Activated T-helper 2 cell treated with anti-CD3 and anti-CD28 coated beads, Interferon-gamma antibody, Interleukin-2, Interleukin-4, amounts not matched to agents 10 μg/mL and 5 μg/mL and 100 μg/mL, durations not matched to agents 14 hours and 24 hours and 36 hours (primary cell): ENCODE measurements around the gene FOXN1. TPM values are rescaled to one million over a fixed set of nuclear protein-coding genes. Genes with fewer than 3 reads are reported as not detected.

Source experiments
- DNase-seq: peaks from one replicate; pipeline ENCODE4 v3.0.0; 2021; ENCODE audit warnings: low spot score
- H3K27ac Mint-ChIP-seq: one replicate; pipeline ENCODE4 v1.8.0; 2021; ENCODE audit warnings: mixed read lengths
- H3K27me3 Mint-ChIP-seq: one replicate; pipeline ENCODE4 v1.8.0; 2021; ENCODE audit warnings: low read depth, mixed read lengths
- H3K36me3 Mint-ChIP-seq: one replicate; pipeline ENCODE4 v1.8.0; 2021; ENCODE audit warnings: low read depth, mixed read lengths
- H3K4me1 Mint-ChIP-seq: one replicate; pipeline ENCODE4 v1.8.0; 2021; ENCODE audit warnings: low read depth, mixed read lengths
- H3K4me3 Mint-ChIP-seq: one replicate; pipeline ENCODE4 v1.8.0; 2021; ENCODE audit warnings: low read depth, mild to moderate bottlenecking, moderate library complexity, mixed read lengths
- H3K9me3 Mint-ChIP-seq: one replicate; pipeline ENCODE4 v1.8.0; 2021; ENCODE audit warnings: mixed read lengths
- intact Hi-C: fragments of 100-400 bp; cut with micrococcal nuclease; formaldehyde crosslinking; loops from one replicate; pipeline ENCODE4 v1.15.1; 2023
- total RNA-seq: library from RNA; stranded (reverse); gene quantifications from 2 replicates; pipeline ENCODE4 v1.2.3, GENCODE V29; 2022

The FOXN1 gene
- total RNA-seq, 1 donor from 2014 or later: not detected

DNA sequence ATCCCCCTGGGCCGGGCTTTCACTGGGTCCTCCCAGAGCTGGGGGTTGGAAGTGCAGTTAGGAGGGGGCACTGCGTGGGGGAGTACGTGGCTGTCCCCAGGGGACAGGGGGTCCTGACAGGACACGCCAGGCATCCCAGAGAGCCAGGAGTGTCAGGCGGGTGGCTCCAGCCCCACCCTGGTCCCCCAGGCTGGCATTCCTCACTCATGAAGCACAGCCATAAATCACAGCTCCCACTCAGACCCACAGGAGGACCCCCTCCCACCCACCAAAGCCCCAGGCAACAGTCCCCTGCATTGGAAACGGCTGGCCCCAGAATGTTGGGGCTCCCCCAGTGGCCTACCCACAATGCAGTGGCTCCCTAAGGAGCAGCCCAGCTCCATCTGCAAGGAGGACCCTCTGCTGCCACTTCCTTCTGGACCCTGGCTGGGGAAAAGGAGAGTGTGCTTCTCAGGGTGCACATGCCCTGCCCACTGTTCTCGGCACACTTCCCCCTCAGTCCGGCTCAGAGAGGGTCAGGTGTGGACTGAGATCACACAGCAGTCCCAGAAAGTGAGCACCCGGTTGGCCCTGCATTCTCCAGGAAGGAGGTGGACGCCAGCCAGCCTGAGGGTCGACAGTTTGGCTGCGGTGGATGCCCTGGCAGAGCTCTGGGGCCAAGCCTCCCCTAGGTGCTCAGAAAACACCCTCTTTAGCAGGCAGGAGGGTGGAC is 7.3 kb upstream of the FOXN1 start:
- H3K9me3 Mint-ChIP-seq: no peaks in the 10 kb centered on the region
- H3K27ac Mint-ChIP-seq: no peak overlapping the region
- DNase-seq: no peak
- H3K27me3 Mint-ChIP-seq: no peaks in the 10 kb centered on the region
- no peaks in the 10 kb centered on the region for H3K36me3 Mint-ChIP-seq
- no peak overlapping the region for H3K4me3 Mint-ChIP-seq
- intact Hi-C loops: loop anchor here (10.0 kb wide), 1 partner anchor 116 kb away; the partner anchor contains the start of gene RSKR
- no peaks in the 10 kb centered on the region for H3K4me1 Mint-ChIP-seq

DNA sequence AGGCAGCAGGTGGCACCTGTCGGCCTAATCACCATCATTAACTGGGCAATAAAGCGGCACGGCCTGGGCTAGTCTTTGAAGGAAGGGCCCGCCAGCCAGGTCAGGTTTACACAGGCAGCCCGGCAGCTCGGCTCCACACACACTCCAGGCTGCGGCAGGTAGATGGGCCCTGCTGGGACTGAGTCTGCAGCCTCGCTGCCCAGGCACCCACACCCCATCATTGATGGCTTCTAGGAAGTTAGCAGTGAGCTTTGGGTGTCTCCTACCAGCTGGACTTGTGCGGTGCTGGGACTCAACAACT is 6.8 kb upstream of the FOXN1 start:
- no peak overlapping the region for H3K4me3 Mint-ChIP-seq
- no peaks in the 10 kb centered on the region for H3K9me3 Mint-ChIP-seq
- DNase-seq: no peak
- H3K27me3 Mint-ChIP-seq: no peaks in the 10 kb centered on the region
- no peak overlapping the region for H3K27ac Mint-ChIP-seq
- intact Hi-C loops: loop anchor here (10.0 kb wide), 1 partner anchor 115 kb away; the partner anchor contains the start of gene RSKR
- H3K4me1 Mint-ChIP-seq: no peaks in the 10 kb centered on the region
- H3K36me3 Mint-ChIP-seq: no peaks in the 10 kb centered on the region

- H3K27me3 Mint-ChIP-seq: peaks cover 1% of the 10 kb centered on the region
- H3K4me1 Mint-ChIP-seq: no peaks in the 10 kb centered on the region
- H3K9me3 Mint-ChIP-seq: no peaks in the 10 kb centered on the region
- no peak overlapping the region for H3K4me3 Mint-ChIP-seq
- H3K27ac Mint-ChIP-seq: no peak overlapping the region
- intact Hi-C loops: loop anchor here (10.0 kb wide), 1 partner anchor 115 kb away; the partner anchor contains the start of gene RSKR
- no peak for DNase-seq
- no peaks in the 10 kb centered on the region for H3K36me3 Mint-ChIP-seq
Observed at GRCh38 chr17:28499684-28500357, 6.3 kb upstream of the FOXN1 start.

DNA sequence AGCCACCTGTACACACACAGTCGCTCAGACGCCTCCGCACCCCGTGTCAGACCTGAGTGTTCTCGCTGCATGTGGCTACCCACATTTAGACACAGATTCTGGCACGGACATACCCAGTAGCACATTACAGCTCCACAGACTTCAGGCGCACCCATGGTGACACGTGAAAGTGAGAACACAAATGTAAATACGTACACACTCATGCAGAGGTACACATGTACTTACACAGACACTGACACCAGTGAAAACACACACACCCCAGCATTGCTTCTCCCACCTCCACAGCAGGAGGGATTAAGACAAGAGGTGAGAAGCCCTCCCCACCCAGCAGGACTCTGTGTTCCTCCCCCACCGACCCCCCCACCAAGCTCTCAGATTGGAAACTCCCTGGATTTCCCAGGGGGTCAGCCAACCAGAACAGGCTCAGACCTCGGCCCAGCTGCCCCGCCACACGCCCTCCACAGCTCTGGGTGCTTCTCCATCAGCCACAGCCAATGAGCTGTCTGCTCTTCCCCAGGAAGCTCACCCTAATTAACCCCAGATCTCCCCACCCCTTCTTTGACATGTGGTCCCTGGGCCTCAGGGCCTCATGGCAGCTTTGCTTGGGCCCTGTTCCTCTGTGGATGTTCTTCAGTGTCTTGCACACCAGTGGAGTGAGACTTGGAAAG is 5.3 kb upstream of the FOXN1 start:
- peaks cover 3% of the 10 kb centered on the region for H3K27me3 Mint-ChIP-seq
- no peak for DNase-seq
- no peak overlapping the region for H3K4me3 Mint-ChIP-seq
- no peaks in the 10 kb centered on the region for H3K9me3 Mint-ChIP-seq
- intact Hi-C loops: no loop called here
- H3K4me1 Mint-ChIP-seq: no peaks in the 10 kb centered on the region
- H3K27ac Mint-ChIP-seq: no peak overlapping the region
- H3K36me3 Mint-ChIP-seq: no peaks in the 10 kb centered on the region

GRCh38 chr17:28501421-28502284 is 4.5 kb upstream of the FOXN1 start:
- H3K36me3 Mint-ChIP-seq: no peaks in the 10 kb centered on the region
- no peaks in the 10 kb centered on the region for H3K9me3 Mint-ChIP-seq
- peaks cover 3% of the 10 kb centered on the region for H3K27me3 Mint-ChIP-seq
- H3K4me1 Mint-ChIP-seq: no peaks in the 10 kb centered on the region
- no peak for DNase-seq
- no peak overlapping the region for H3K27ac Mint-ChIP-seq
- intact Hi-C loops: no loop called here
- H3K4me3 Mint-ChIP-seq: no peak overlapping the region

DNA sequence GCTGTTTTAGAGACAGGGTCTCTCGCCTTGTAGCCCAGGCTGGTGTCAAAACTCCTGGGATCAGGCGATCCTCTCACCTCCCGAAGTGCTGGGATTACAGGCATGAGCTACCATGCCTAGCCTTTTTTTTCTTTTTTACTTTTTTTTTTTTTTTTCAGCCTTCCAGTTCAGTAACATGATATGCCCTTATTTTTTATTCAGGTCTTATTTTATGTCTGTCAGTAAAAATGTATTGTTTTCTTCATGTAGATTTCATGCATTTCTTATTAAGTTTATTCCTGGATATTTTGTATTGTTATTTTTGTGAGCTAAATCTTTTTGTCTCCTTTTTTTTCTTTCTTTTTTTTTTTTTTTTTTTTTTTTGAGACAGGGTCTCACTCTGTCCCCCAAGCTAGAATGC is 2.7 kb upstream of the FOXN1 start:
- H3K27me3 Mint-ChIP-seq: peaks cover 3% of the 10 kb centered on the region
- no peaks in the 10 kb centered on the region for H3K36me3 Mint-ChIP-seq
- H3K27ac Mint-ChIP-seq: no peak overlapping the region
- no peak overlapping the region for H3K4me3 Mint-ChIP-seq
- no peaks in the 10 kb centered on the region for H3K4me1 Mint-ChIP-seq
- H3K9me3 Mint-ChIP-seq: no peaks in the 10 kb centered on the region
- DNase-seq: no peak
- intact Hi-C loops: no loop called here

GRCh38 chr17:28506763-28507487 is 777 bp downstream of the FOXN1 start:
- no peaks in the 10 kb centered on the region for H3K9me3 Mint-ChIP-seq
- H3K27me3 Mint-ChIP-seq: peaks cover 7% of the 10 kb centered on the region
- no peak overlapping the region for H3K27ac Mint-ChIP-seq
- H3K36me3 Mint-ChIP-seq: no peaks in the 10 kb centered on the region
- H3K4me1 Mint-ChIP-seq: no peaks in the 10 kb centered on the region
- no peak overlapping the region for H3K4me3 Mint-ChIP-seq
- intact Hi-C loops: no loop called here
- no peak for DNase-seq

GRCh38 chr17:28507567-28508203 is 1.5 kb downstream of the FOXN1 start:
- Mint-ChIP-seq H3K27me3 (peaks cover 7% of the 10 kb centered on the region), H3K36me3 (no peaks in the 10 kb centered on the region), H3K9me3 (no peaks in the 10 kb centered on the region), H3K27ac (no peak overlapping the region), H3K4me1 (no peaks in the 10 kb centered on the region), H3K4me3 (no peak overlapping the region)
- intact Hi-C loops: no loop called here
- DNase-seq: no peak

DNA sequence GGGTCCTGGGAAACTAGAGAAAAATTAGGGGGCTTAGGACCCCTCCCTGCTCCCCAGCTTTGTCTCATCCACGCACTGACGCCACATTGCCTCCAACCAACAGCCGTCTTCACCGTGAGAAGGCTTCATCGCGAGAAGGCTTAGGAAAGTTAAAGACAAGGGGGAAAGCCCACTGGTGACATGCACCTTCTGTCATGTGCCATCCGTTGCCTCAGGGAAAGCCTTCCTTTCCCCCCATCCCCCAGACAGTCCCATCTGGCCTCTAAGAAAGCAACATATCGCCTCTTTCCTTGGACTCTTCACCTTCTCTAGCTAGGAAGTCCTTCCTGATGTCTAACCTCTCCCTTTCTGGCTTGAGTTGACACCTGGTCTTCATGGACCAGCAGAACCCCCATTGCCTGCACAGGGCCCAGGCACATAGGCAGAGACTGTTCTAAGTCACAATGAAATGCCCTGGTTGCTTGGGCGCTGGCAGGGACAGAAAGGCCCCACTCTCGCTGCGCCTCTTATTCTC is 2.1 kb downstream of the FOXN1 start:
- no peaks in the 10 kb centered on the region for H3K4me1 Mint-ChIP-seq
- H3K36me3 Mint-ChIP-seq: no peaks in the 10 kb centered on the region
- no peak overlapping the region for H3K27ac Mint-ChIP-seq

GRCh38 chr17:28509789-28510188 is 3.6 kb downstream of the FOXN1 start:
- H3K36me3 Mint-ChIP-seq: no peaks in the 10 kb centered on the region
- H3K27ac Mint-ChIP-seq: no peak overlapping the region
- H3K4me3 Mint-ChIP-seq: no peak overlapping the region
- H3K9me3 Mint-ChIP-seq: no peaks in the 10 kb centered on the region
- no peaks in the 10 kb centered on the region for H3K4me1 Mint-ChIP-seq
- intact Hi-C loops: no loop called here
- peaks cover 6% of the 10 kb centered on the region for H3K27me3 Mint-ChIP-seq
- DNase-seq: no peak

More for the DNA sequence above, 2.1 kb downstream of the FOXN1 start:
- no peak overlapping the region for H3K4me3 Mint-ChIP-seq
- H3K9me3 Mint-ChIP-seq: no peaks in the 10 kb centered on the region
- no peak for DNase-seq
- intact Hi-C loops: no loop called here
- H3K27me3 Mint-ChIP-seq: peaks cover 7% of the 10 kb centered on the region

DNA sequence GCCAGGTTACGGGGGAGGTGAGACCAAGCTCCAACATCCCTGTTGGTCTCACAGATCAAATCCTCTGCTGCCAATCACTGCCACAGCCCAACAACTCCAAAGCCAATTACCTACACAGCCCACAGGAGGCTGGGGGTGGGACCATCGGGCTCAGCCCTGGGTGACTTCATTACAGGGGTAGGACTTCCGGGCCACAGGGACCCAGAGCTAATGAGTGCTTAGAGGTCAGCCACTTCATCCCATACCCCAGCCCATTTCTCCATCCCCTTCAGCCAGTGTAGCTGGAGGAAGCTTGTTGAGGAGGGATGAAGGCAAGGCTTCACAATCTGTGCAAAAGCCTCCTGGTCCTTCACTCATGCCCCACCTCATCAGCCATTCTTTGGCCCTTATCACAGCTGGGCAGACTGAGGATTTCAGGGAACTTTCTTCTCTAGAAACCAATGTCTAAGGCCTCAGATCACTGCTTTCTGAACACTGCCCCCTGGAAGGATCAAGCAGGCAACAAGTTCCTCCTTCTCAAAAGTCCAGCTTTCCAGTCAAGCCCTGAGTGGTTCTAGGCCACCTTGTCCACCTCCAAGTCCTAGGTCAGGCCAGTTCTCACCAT is 5.8 kb downstream of the FOXN1 start:
- no peaks in the 10 kb centered on the region for H3K4me1 Mint-ChIP-seq
- intact Hi-C loops: no loop called here
- no peaks in the 10 kb centered on the region for H3K36me3 Mint-ChIP-seq
- H3K27ac Mint-ChIP-seq: no peak overlapping the region
- H3K4me3 Mint-ChIP-seq: no peak overlapping the region
- DNase-seq: no peak
- H3K9me3 Mint-ChIP-seq: peaks cover 4% of the 10 kb centered on the region
- H3K27me3 Mint-ChIP-seq: peaks cover 4% of the 10 kb centered on the region
